ENCODE data around the gene GOLGA3. TPM values are rescaled to one million over a fixed set of nuclear protein-coding genes. Genes with fewer than 3 reads are reported as not detected.

Gene GOLGA3
- polyA plus RNA-seq, 2 donors, result 10.6 to 18.1 TPM

DNA sequence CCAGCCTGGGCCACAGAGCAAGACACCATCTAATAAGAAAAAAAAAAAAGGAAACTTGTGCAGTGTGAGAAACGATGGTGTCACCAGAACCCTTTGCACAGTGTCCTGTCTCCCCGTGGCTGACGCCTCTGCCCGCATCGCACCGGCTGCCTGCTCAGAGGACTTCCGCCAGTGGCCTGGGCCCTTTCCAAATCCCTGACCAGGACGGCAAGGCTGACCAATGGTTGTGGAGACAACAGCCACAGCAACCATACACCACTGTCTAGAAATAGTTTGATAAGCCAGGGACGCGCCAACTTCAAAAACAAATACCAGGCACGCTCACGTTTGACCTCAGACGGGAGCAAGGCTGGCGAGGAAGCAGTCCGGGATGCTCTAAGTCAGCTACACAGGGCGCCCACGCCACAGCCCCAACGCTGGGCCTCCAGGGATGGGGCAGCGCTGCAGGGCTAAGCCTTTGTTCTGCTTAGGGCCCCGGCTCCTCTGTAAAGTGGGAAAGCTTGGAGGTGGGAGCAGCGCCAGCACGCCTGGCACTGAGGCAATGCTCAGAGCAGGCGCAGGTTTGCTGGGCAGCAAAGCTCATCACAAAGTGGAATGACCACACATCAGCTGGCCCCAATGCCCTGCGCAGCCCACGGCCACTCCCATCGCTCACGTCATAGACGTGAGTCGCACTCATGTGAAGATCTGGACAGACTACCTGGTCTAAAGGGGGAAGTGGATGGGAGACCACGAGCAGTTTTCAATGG lies 105.5 kb downstream of the GOLGA3 start:
- 89 to 90% methylated on average over 30 of the region's 30 CpGs for WGBS, 2 donors
- Histone ChIP-seq H3K27me3 (ENCODE audit: control insufficient read depth in 1 of 2, insufficient read depth in 2 of 2, low read length in 2 of 2) (no peaks in the 10 kb centered on the region), H3K36me3 (ENCODE audit: control insufficient read depth in 2 of 2, insufficient read depth in 2 of 2, low read length in 1 of 2) (peaks cover 20 to 57% of the 10 kb centered on the region in 2 donors), H3K4me3 (ENCODE audit: low read depth in 1 of 2, low read length in 2 of 2) (no peak overlapping the region), H3K9me3 (ENCODE audit: control insufficient read depth in 2 of 2, insufficient read depth in 1 of 2, low read depth in 1 of 2, low read length in 1 of 2) (no peaks in the 10 kb centered on the region), H3K27ac (ENCODE audit: low read depth in 2 of 2, low read length in 1 of 2) (no peak overlapping the region), H3K4me1 (ENCODE audit: control insufficient read depth in 2 of 2, insufficient read depth in 2 of 2, low read length in 1 of 2) (no peaks in the 10 kb centered on the region)

DNA sequence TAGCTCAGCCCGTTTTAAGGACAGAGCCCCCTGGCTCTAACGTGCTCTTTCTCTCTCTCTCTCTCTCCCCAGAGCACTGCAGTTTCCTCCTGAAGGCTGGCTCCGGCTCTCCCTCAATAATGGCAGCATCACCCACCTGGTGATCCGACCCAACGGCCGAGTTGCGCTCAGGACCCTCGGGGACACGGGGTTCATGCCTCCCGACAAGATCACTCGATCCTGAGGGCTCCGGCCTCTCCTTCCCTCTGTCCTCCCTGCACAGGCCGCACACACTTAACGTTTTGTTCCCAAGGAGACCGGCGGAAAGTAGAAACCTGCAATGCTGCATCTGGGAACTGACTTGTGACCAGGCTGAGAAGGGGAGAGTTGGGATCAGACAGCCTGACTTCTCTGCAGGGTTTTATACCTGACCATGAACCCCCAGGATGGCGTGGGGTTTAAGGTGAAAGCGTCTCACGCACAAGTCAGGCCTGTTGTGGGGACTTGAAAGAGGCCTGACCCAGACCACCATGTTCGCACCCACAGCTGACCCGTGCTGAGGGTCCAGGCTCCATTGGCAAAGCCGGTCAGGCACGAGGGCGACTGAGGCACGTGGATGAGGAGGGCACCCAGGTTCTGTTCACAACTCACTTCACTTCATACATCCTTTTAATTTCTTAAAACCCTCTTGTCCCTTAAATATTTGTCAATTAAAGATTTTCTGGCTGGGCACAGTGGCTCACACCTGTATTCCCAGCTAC lies 107.9 kb downstream of the GOLGA3 start:
- 92 to 94% methylated on average over 25 of the region's 25 CpGs for WGBS, 2 donors
- no peaks in the 10 kb centered on the region for H3K27me3 ChIP-seq (ENCODE audit: control insufficient read depth in 1 of 2, insufficient read depth in 2 of 2, low read length in 2 of 2)
- H3K9me3 ChIP-seq (ENCODE audit: control insufficient read depth in 2 of 2, insufficient read depth in 1 of 2, low read depth in 1 of 2, low read length in 1 of 2), result no peaks in the 10 kb centered on the region
- H3K27ac ChIP-seq (ENCODE audit: low read depth in 2 of 2, low read length in 1 of 2), result no peak overlapping the region
- H3K4me1 ChIP-seq (ENCODE audit: control insufficient read depth in 2 of 2, insufficient read depth in 2 of 2, low read length in 1 of 2), result no peaks in the 10 kb centered on the region
- H3K4me3 ChIP-seq (ENCODE audit: low read depth in 1 of 2, low read length in 2 of 2), result no peak overlapping the region
- peaks cover 14 to 53% of the 10 kb centered on the region in 2 donors for H3K36me3 ChIP-seq (ENCODE audit: control insufficient read depth in 2 of 2, insufficient read depth in 2 of 2, low read length in 1 of 2)

DNA sequence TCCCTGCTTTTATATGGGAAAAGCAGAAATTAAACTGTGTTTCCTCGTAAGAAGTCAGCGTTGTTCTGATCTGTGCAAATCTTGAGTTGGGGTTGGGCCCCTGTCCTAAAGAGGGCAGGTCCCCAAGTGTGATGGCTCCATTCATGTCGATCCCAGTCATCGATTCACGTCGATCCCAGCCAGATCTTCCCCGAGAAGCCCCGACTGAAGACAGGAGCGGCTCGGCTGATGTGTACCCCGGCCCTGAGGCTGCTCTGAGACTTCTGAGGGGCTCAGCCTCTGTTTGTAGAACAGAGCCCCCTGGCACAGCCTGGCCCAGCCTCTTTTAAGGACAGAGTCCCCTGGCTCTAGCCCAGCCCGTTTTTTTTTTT lies 108.7 kb downstream of the GOLGA3 start:
- H3K9me3 ChIP-seq (ENCODE audit: control insufficient read depth in 2 of 2, insufficient read depth in 1 of 2, low read depth in 1 of 2, low read length in 1 of 2), result no peaks in the 10 kb centered on the region
- no peaks in the 10 kb centered on the region for H3K4me1 ChIP-seq (ENCODE audit: control insufficient read depth in 2 of 2, insufficient read depth in 2 of 2, low read length in 1 of 2)
- H3K4me3 ChIP-seq (ENCODE audit: low read depth in 1 of 2, low read length in 2 of 2), result no peak overlapping the region
- peaks cover 10 to 52% of the 10 kb centered on the region in 2 donors for H3K36me3 ChIP-seq (ENCODE audit: control insufficient read depth in 2 of 2, insufficient read depth in 2 of 2, low read length in 1 of 2)
- H3K27ac ChIP-seq (ENCODE audit: low read depth in 2 of 2, low read length in 1 of 2), result no peak overlapping the region
- 91 to 93% methylated on average over 12 of the region's 12 CpGs for WGBS, 2 donors
- H3K27me3 ChIP-seq (ENCODE audit: control insufficient read depth in 1 of 2, insufficient read depth in 2 of 2, low read length in 2 of 2), result no peaks in the 10 kb centered on the region

DNA sequence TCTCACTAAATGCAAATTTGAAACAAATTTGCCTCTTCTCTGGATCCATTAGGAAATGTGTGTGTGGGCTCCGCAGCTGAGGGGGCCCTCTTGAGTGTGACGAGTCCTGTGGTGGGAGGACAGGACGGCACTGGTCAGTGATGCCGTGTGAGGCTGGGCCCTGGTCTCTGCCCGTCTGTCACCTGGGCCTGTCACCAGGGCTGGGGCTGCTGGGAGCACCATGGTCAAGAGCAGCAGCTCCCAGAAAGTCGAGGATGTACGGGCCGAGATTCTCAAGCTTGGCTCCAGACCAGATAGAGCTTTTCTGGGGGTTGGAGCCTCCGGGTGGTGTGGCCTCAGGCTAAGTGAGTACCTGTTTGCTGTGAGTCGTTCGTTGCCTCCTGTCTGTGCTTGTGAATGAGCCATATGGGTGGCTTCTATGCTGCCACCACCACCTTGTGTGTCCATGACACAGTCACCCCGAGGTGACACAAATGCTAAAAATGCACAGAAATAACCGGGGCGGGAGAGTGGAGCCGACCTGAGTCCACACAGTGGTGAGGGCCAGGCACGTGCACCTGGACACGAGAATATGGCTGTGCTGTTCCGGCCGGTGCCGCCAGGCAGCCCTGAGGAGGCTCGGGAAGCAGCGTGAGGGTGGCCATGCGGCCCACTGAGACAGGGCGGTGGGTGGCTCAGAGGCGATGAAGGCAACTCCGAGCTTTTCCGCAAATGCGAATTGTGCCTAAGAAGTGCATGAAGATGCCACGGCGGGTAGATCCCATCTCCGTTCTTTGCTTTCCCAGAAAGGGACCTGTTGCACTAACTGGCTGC lies 109.3 kb downstream of the GOLGA3 start:
- H3K4me3 ChIP-seq (ENCODE audit: low read depth in 1 of 2, low read length in 2 of 2), result no peak overlapping the region
- peaks cover 7 to 53% of the 10 kb centered on the region in 2 donors for H3K36me3 ChIP-seq (ENCODE audit: control insufficient read depth in 2 of 2, insufficient read depth in 2 of 2, low read length in 1 of 2)
- no peaks in the 10 kb centered on the region for H3K27me3 ChIP-seq (ENCODE audit: control insufficient read depth in 1 of 2, insufficient read depth in 2 of 2, low read length in 2 of 2)
- no peaks in the 10 kb centered on the region for H3K4me1 ChIP-seq (ENCODE audit: control insufficient read depth in 2 of 2, insufficient read depth in 2 of 2, low read length in 1 of 2)
- H3K9me3 ChIP-seq (ENCODE audit: control insufficient read depth in 2 of 2, insufficient read depth in 1 of 2, low read depth in 1 of 2, low read length in 1 of 2), result no peaks in the 10 kb centered on the region
- no peak overlapping the region for H3K27ac ChIP-seq (ENCODE audit: low read depth in 2 of 2, low read length in 1 of 2)
- WGBS, 2 donors, result 86 to 92% methylated on average over 31 of the region's 31 CpGs

Other genes starting within 250 kb of the GOLGA3 start
- under 1 TPM in 1 of 2 donors, not detected in 1; 0.22 TPM for gene LRCOL1, start 218.3 kb downstream of the GOLGA3 start, polyA plus RNA-seq
- 1 to 10 TPM; 1.4 to 2.2 TPM for gene P2RX2, start 210.1 kb downstream of the GOLGA3 start, polyA plus RNA-seq
- gene POLE, start 141.5 kb downstream of the GOLGA3 start, polyA plus RNA-seq, result 10 to 100 TPM; 16.7 to 41.2 TPM
- gene PXMP2, start 141.3 kb downstream of the GOLGA3 start, polyA plus RNA-seq, result 10 to 100 TPM in 1 of 2 donors, 1 to 10 TPM in 1; 5.1 to 15.7 TPM
- gene PGAM5, start 118.0 kb downstream of the GOLGA3 start, polyA plus RNA-seq, result 10 to 100 TPM; 19.1 to 20.5 TPM
- gene ANKLE2, start 67.0 kb downstream of the GOLGA3 start, polyA plus RNA-seq, result 10 to 100 TPM; 36.5 to 41.0 TPM
- gene CHFR, start 58.7 kb upstream of the GOLGA3 start, polyA plus RNA-seq, result 10 to 100 TPM; 20.4 to 30.2 TPM
- 1 to 10 TPM; 1.9 to 4.3 TPM for gene ZNF605, start 127.4 kb upstream of the GOLGA3 start, polyA plus RNA-seq
- gene ZNF26, start 157.5 kb upstream of the GOLGA3 start, polyA plus RNA-seq, result 1 to 10 TPM; 2.8 to 3.4 TPM
- gene ZNF84, start 208.6 kb upstream of the GOLGA3 start, polyA plus RNA-seq, result 1 to 10 TPM; 5.1 to 8.2 TPM

Data from esophagus (tissue), 2 donors.